Keratinocyte (primary cell): ENCODE measurements around the gene TOM1.
A peak's percentile ranks its signal among the peaks of the same experiment; 100 is the strongest.

Experiments
- CTCF ChIP-seq, 3 experiments: IDR thresholded peaks in 1 of 3; conservative IDR thresholded peaks in 1 of 3; optimal IDR thresholded peaks in 1 of 3; 2 replicates in 2 of 3; 3 replicates in 1 of 3; pipeline versions ENCODE3 to v1.5.1; 2011; ENCODE audit warnings: low read length in 3 of 3, mild to moderate bottlenecking in 3 of 3, moderate library complexity in 2 of 3, control low read depth in 1 of 3, inconsistent platforms in 1 of 3; ENCODE audit not compliant: insufficient read depth in 2 of 3; ENCODE audit errors: extremely low read depth in 1 of 3
- EZH2 ChIP-seq: IDR thresholded peaks from one replicate; pipeline ENCODE4 v1.6.1; 2012; ENCODE audit warnings: inconsistent platforms, mild to moderate bottlenecking, low read length, moderate library complexity

DNA sequence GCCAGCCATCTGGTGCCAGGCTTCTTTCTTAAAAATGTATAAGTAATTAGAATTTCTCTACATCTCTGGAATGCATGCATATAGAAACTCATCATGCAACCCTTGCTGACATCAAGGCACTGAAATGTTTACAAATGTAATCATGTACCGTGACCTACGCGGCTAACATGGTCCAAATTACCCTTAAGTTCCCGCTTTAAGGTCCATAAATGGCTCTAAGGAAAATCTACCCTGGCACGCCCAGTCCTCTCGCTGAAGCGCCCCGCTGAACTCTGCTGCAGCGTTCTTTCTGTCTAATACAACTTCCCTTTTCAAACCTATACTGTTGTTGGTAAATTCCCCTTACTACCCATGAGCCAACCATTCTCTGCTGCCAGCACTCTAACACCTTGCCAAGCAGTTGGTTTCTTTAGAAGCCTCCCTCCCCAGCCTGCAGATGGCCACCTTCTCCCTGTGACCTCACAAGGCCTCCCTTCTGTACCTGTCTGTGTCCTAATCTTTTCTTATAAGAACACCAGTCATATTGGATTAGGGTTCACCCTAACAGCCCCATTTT, 67.7 kb downstream of the TOM1 start:
- TF ChIP-seq CTCF (optimal IDR thresholded peaks at IDR 0.05 in 1 of 3, IDR thresholded peaks at IDR 0.05 in 1 of 3, conservative IDR thresholded peaks at IDR 0.05 in 1 of 3; ENCODE audit: extremely low read depth in 1 of 3, insufficient read depth in 2 of 3, low read length in 3 of 3) (peak in 1 of 3 experiments; percentile 23), EZH2 (no peak)
